HepG2 (cell line): ENCODE measurements around the gene PPM1G. TPM values are rescaled to one million over a fixed set of nuclear protein-coding genes. Genes with fewer than 3 reads are reported as not detected.

Source experiments
- CCDC6 ChIP-seq: sonication (generic); formaldehyde crosslinking; IDR thresholded peaks from 2 replicates; pipeline ENCODE4 v1.8.1; 2022; ENCODE audit warnings: mild to moderate bottlenecking, missing genetic modification reagents, moderate library complexity
- FOXJ3 ChIP-seq: sonication (generic); formaldehyde crosslinking; IDR thresholded peaks from 2 replicates; pipeline ENCODE4 v1.4.0; 2020; ENCODE audit warnings: missing genetic modification reagents, mild to moderate bottlenecking, borderline replicate concordance
- HNF4A ChIP-seq: sonication (generic); formaldehyde crosslinking; IDR thresholded peaks from 2 replicates; pipeline ENCODE4 v1.4.0; 2020; ENCODE audit warnings: missing genetic modification reagents
- HOXD1 ChIP-seq: sonication (generic); formaldehyde crosslinking; IDR thresholded peaks from 2 replicates; pipeline ENCODE4 v1.5.0; 2020; ENCODE audit warnings: missing genetic modification reagents
- JARID2 ChIP-seq: sonication (generic); formaldehyde crosslinking; IDR thresholded peaks from 2 replicates; pipeline ENCODE4 v1.8.1; 2023; ENCODE audit warnings: missing genetic modification reagents, inconsistent platforms; ENCODE audit not compliant: insufficient replicate concordance
- KLF12 ChIP-seq: sonication (generic); formaldehyde crosslinking; IDR thresholded peaks from 2 replicates; pipeline ENCODE4 v1.4.0; 2020; ENCODE audit warnings: missing genetic modification reagents, borderline replicate concordance
- NFRKB ChIP-seq: fragments of 450-650 bp; IDR thresholded peaks from 2 replicates; pipeline ENCODE4 v1.6.1; 2017
- NR2F2 ChIP-seq: IDR thresholded peaks from 2 replicates; pipeline ENCODE4 v1.6.1; 2012; ENCODE audit warnings: low read depth, inconsistent platforms, borderline replicate concordance
- REL ChIP-seq: sonication (generic); formaldehyde crosslinking; conservative IDR thresholded peaks from 2 replicates; pipeline ENCODE4 v1.8.0; 2022; ENCODE audit warnings: mild to moderate bottlenecking, missing genetic modification reagents, moderate library complexity
- TEAD2 ChIP-seq: sonication (generic); formaldehyde crosslinking; IDR thresholded peaks from 2 replicates; pipeline ENCODE4 v1.9.0; 2021; ENCODE audit warnings: missing genetic modification reagents
- ZC3H4 ChIP-seq: sonication (generic); formaldehyde crosslinking; IDR thresholded peaks from 2 replicates; pipeline ENCODE4 v1.4.0; 2020; ENCODE audit warnings: missing genetic modification reagents, borderline replicate concordance
- ZNF766 ChIP-seq: sonication (generic); formaldehyde crosslinking; IDR thresholded peaks from 2 replicates; pipeline ENCODE4 v1.5.0; 2020; ENCODE audit warnings: missing genetic modification reagents, borderline replicate concordance
- polyA plus RNA-seq, 8 experiments: library from polyadenylated mRNA; depleted of rRNA in 3 of 8; stranded (reverse) in 7 of 8; unstranded in 1 of 8; fragments of >200 nt; fragmentation: Illumina TruSeq in 4 of 8; extraction: Trizol in 4 of 8; gene quantifications; 2 replicates each; pipeline versions ENCODE4 v1.2.1 to v1.2.3, GENCODE V29; 2011 to 2016; ENCODE audit warnings: low read depth in 4 of 8, missing spikeins in 1 of 8, mixed read lengths in 1 of 8; ENCODE audit not compliant: insufficient read depth in 1 of 8
- total RNA-seq, 5 experiments: library from RNA; depleted of rRNA; stranded (reverse); fragments of >200 nt; fragmentation: Illumina TruSeq; extraction: Trizol; gene quantifications; 2 replicates each; pipeline ENCODE4 v1.2.3, GENCODE V29; 2016; ENCODE audit warnings: low read depth in 1 of 5
- TF ChIP-seq, protein P1 (sequence below): sonication (generic); formaldehyde crosslinking; IDR thresholded peaks from 2 replicates; pipeline ENCODE4; 2020; ENCODE audit warnings: missing genetic modification reagents, mild to moderate bottlenecking, borderline replicate concordance
- TF ChIP-seq, protein P2 (sequence below): sonication (generic); formaldehyde crosslinking; IDR thresholded peaks from 2 replicates; pipeline ENCODE4 v1.4.0; 2020; ENCODE audit warnings: missing genetic modification reagents, borderline replicate concordance
- TF ChIP-seq, protein P3 (sequence below): sonication (generic); formaldehyde crosslinking; IDR thresholded peaks from 2 replicates; pipeline ENCODE4 v1.5.0; 2020; ENCODE audit warnings: mild to moderate bottlenecking, missing genetic modification reagents
- TF ChIP-seq, protein P4 (sequence below): sonication (generic); formaldehyde crosslinking; IDR thresholded peaks from 2 replicates; pipeline ENCODE4 v1.5.0; 2020; ENCODE audit warnings: missing genetic modification reagents, mild to moderate bottlenecking, borderline replicate concordance
- TF ChIP-seq, protein P5 (sequence below): sonication (generic); formaldehyde crosslinking; IDR thresholded peaks from 2 replicates; pipeline ENCODE4 v1.5.0; 2020; ENCODE audit warnings: missing genetic modification reagents, mild to moderate bottlenecking, borderline replicate concordance

Gene PPM1G
- total and polyA plus RNA-seq, 2 of the 13 experiments (the other 11 are each of a cell fraction or from before 2014, with no cell fraction given) = 58.2 to 213 TPM

DNA sequence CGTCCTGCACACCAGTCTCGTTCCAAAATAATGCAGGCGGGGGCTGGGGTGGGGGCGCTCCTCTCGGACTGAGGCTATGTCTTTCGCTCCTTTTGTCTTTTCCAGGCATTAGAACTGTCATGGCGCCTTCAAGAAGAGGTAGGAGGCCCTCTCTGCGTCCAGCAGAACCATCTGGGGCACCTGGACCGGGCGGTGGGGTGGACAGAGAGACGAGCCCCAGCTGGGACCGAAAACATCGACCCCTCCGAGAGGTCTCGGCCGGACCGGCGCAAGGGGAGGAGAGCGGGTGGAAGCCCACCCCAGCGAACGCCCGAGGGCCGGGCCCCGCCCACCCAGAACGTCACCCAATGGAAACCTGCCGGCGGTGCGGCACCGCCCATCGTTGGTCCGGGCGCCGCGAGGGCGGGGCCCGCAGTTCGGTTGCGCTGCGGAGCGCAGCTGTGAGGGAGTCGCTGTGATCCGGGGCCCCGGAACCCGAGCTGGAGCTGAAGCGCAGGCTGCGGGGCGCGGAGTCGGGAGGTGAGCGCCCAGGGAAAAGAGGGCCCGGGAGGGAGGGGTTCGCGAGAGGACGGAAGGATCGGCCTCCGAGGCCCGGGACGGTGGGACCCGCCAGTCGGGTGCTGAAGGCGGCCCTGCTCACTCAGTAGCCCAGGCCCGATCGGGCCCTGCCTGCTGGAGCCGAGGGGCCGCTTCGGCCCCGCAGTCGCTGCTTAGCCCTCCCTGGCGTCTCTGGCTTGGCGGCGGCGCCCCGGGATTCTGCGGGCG, 19.0 kb upstream of the PPM1G start, which contains the start of gene NRBP1 (continued):
- TF ChIP-seq, protein P1, sequence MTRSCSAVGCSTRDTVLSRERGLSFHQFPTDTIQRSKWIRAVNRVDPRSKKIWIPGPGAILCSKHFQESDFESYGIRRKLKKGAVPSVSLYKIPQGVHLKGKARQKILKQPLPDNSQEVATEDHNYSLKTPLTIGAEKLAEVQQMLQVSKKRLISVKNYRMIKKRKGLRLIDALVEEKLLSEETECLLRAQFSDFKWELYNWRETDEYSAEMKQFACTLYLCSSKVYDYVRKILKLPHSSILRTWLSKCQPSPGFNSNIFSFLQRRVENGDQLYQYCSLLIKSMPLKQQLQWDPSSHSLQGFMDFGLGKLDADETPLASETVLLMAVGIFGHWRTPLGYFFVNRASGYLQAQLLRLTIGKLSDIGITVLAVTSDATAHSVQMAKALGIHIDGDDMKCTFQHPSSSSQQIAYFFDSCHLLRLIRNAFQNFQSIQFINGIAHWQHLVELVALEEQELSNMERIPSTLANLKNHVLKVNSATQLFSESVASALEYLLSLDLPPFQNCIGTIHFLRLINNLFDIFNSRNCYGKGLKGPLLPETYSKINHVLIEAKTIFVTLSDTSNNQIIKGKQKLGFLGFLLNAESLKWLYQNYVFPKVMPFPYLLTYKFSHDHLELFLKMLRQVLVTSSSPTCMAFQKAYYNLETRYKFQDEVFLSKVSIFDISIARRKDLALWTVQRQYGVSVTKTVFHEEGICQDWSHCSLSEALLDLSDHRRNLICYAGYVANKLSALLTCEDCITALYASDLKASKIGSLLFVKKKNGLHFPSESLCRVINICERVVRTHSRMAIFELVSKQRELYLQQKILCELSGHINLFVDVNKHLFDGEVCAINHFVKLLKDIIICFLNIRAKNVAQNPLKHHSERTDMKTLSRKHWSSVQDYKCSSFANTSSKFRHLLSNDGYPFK (CRISPR knock-in tag) = peak; percentile 88
- no peak for TF ChIP-seq FOXJ3 (CRISPR knock-in tag)
- TF ChIP-seq, protein P2, sequence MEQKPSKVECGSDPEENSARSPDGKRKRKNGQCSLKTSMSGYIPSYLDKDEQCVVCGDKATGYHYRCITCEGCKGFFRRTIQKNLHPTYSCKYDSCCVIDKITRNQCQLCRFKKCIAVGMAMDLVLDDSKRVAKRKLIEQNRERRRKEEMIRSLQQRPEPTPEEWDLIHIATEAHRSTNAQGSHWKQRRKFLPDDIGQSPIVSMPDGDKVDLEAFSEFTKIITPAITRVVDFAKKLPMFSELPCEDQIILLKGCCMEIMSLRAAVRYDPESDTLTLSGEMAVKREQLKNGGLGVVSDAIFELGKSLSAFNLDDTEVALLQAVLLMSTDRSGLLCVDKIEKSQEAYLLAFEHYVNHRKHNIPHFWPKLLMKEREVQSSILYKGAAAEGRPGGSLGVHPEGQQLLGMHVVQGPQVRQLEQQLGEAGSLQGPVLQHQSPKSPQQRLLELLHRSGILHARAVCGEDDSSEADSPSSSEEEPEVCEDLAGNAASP (CRISPR knock-in tag) = peak; percentile 59; the same call in 1 of the 2 replicates
- peak; percentile 77; the same call in 1 of the 2 replicates for TF ChIP-seq CCDC6 (CRISPR knock-in tag)
- TF ChIP-seq NR2F2 = peak; percentile 1; the same call in 1 of the 2 replicates
- TF ChIP-seq, protein P3, sequence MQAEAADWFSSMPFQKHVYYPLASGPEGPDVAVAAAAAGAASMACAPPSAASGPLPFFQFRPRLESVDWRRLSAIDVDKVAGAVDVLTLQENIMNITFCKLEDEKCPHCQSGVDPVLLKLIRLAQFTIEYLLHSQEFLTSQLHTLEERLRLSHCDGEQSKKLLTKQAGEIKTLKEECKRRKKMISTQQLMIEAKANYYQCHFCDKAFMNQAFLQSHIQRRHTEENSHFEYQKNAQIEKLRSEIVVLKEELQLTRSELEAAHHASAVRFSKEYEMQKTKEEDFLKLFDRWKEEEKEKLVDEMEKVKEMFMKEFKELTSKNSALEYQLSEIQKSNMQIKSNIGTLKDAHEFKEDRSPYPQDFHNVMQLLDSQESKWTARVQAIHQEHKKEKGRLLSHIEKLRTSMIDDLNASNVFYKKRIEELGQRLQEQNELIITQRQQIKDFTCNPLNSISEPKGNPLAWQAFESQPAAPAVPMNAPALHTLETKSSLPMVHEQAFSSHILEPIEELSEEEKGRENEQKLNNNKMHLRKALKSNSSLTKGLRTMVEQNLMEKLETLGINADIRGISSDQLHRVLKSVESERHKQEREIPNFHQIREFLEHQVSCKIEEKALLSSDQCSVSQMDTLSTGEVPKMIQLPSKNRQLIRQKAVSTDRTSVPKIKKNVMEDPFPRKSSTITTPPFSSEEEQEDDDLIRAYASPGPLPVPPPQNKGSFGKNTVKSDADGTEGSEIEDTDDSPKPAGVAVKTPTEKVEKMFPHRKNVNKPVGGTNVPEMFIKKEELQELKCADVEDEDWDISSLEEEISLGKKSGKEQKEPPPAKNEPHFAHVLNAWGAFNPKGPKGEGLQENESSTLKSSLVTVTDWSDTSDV (CRISPR knock-in tag) = 0 out of 2 replicates have a peak, but pooled peaks have one; percentile 9
- TF ChIP-seq ZNF766 (CRISPR knock-in tag) = peak; percentile 65; the same call in 1 of the 2 replicates
- no peak for TF ChIP-seq TEAD2 (CRISPR knock-in tag)
- TF ChIP-seq HNF4A (CRISPR knock-in tag) = no peak; the same call in 1 of the 2 replicates
- peak; percentile 70 for TF ChIP-seq HOXD1
- no peak for TF ChIP-seq ZC3H4 (CRISPR knock-in tag)
- TF ChIP-seq REL (CRISPR knock-in tag) = peak; percentile 84; the same call in 1 of the 2 replicates
- TF ChIP-seq, protein P4, sequence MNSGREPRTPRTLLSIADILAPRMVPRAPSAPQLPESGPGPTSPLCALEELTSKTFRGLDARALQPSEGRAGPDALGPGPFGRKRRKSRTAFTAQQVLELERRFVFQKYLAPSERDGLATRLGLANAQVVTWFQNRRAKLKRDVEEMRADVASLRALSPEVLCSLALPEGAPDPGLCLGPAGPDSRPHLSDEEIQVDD = no peak
- peak; percentile 29 for TF ChIP-seq KLF12 (CRISPR knock-in tag)
- TF ChIP-seq, protein P5, sequence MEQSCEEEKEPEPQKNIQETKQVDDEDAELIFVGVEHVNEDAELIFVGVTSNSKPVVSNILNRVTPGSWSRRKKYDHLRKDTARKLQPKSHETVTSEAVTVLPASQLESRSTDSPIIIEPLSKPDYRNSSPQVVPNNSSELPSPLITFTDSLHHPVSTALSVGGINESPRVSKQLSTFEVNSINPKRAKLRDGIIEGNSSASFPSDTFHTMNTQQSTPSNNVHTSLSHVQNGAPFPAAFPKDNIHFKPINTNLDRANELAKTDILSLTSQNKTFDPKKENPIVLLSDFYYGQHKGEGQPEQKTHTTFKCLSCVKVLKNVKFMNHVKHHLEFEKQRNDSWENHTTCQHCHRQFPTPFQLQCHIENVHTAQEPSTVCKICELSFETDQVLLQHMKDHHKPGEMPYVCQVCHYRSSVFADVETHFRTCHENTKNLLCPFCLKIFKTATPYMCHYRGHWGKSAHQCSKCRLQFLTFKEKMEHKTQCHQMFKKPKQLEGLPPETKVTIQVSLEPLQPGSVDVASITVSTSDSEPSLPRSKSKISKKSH (CRISPR knock-in tag) = peak; percentile 93; the same call in 1 of the 2 replicates
- no peak for TF ChIP-seq JARID2 (CRISPR knock-in tag)
- TF ChIP-seq NFRKB = no peak
